OCI-M2 (cell line): Measurements from ENCODE around the gene UFSP1.
"Not testable (repeated sequence)": the region's sequence is repeated elsewhere in the genome, so short reads cannot be mapped to it uniquely, and the experiment has no call there.

Source experiments
- DNase-seq: peaks from one replicate; lab custom pipeline; 2025; ENCODE audit not compliant: unreplicated experiment; lab: John Stamatoyannopoulos, UW

UFSP1 gene

DNA sequence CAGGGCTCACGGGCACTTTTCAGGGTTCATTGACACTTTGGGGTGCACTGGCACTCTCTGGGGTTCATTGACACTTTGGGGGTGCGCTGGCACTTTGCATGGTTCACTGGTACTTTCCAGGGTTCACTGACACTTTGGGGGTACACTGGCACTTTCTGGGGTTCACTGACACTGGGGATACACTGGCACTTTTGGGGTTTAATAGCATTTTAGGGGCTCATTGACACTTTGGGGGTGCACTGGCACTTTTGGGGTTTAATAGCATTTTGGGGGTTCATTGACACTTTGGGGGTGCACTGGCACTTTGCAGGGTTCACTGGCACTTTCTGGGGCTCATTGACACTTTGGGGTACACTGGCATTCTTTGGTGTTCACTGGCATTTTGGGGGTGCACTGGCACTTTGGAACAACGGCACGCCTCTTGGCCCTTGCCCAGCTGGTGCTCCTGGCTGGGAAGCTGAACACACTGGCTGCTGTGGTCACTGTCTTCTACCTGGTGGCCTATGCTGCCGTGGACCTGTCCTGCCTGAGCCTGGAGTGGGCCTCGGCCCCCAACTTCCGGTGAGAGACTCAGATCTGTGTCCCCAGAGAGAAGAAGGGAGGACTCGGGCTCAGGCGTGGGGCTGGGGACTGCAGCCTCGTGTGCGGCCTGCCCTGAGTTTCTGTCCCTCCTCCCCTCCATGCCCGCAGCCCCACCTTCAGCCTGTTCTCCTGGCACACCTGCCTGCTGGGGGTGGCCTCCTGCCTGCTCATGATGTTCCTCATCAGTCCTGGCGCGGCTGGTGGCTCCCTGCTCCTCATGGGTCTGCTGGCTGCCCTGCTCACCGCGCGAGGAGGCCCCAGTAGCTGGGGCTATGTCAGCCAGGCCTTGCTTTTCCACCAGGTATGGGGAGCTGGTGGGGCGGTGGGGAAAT is 28.6 kb downstream of the UFSP1 start:
- DNase-seq = no peak

DNA sequence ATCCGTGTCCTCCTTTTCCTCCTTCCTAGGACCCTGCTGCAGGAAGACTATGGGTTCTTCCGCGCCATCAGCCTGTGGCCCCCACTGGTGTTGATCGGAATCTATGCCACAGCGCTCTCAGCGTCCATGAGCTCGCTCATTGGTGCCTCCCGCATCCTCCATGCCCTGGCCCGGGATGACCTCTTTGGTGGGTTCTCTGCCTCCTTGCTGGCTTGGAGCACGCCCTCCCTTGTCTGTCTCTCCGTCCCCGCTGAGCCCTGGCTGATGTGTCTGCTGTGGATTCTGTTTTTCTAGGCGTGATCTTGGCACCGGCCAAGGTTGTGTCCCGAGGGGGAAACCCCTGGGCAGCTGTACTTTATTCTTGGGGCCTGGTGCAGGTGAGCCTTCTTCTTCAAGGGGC is 29.7 kb downstream of the UFSP1 start:
- no peak for DNase-seq

DNA sequence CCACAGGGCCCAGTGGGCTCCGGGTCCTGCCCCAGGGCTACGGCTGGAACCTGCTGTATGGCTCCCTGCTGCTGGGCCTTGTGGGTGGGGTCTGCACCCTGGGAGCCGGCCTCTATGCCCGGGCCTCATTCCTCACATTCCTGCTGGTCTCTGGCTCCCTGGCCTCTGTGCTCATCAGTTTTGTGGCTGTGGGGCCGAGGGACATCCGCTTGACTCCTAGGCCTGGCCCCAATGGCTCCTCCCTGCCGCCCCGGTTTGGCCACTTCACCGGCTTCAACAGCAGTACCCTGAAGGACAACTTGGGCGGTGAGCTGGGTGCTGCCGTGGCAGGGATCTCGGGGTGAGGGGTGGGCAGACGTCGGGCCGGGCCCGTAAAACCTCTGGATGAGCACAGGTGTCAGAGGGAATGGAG is 32.6 kb downstream of the UFSP1 start:
- no peak for DNase-seq

DNA sequence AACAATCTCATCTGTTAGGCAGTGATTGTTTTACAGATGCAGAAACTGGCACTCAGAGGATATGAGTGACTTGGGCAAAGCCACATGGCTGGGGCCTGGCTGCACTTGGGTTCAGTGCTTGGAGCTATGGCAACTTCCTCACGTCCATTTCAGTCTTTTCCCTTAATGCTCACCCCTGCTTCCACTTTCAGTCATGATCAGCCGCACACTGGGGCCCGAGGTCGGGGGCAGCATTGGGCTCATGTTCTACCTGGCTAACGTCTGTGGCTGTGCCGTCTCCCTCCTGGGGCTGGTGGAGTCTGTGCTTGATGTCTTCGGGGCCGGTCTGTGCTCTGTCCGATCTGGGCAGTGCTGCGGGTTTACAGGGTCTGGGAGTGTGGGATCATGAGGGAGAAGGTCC is 34.0 kb downstream of the UFSP1 start:
- no peak for DNase-seq

DNA sequence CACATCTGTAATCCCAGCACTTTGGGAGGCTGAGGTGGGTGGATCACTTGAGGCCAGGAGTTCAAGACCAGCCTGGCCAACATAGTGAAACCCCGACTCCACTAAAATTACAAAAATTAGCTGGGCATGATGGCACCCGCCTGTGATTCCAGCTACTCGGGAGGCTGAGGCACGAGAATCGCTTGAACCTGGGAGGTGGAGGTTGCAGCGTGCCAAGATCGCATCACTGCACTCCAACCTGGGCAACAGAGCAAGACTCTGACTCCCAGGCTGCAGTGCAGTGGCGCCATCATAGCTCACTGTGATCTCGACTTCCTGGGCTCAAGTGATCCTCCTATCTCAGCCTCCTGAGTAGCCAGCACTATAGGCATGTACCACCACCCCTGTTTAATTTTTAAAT is 34.6 kb downstream of the UFSP1 start:
- DNase-seq = not testable (repeated sequence)

DNA sequence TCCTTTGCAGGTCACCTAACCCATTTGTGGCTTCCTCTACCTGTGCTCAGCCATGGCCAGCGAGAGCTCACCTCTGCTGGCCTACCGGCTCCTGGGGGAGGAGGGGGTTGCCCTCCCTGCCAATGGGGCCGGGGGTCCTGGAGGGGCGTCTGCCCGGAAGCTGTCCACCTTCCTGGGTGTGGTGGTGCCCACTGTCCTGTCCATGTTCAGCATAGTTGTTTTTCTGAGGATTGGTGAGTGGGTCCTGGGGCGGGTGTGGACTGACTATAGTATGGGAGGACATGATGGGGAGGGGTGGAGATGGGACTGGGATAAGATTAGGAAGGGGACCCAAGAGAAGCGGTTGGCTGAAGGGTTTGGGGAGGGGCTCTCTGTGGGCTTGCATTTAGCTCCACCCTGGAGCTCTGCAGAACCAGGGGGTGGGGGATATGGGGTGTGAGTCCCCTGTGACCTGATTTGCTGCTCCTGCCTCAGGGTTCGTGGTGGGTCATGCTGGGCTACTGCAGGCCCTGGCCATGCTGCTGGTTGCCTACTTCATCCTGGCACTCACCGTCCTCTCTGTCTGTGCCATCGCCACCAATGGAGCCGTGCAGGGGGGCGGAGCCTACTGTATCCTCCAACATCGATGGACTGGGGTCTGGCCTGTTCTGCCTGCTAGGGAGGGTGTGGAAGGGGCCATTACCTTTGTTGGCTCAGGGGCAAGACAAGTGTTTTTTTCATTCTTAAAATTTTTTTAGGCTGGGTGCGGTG is 35.2 kb downstream of the UFSP1 start:
- DNase-seq = no peak

DNA sequence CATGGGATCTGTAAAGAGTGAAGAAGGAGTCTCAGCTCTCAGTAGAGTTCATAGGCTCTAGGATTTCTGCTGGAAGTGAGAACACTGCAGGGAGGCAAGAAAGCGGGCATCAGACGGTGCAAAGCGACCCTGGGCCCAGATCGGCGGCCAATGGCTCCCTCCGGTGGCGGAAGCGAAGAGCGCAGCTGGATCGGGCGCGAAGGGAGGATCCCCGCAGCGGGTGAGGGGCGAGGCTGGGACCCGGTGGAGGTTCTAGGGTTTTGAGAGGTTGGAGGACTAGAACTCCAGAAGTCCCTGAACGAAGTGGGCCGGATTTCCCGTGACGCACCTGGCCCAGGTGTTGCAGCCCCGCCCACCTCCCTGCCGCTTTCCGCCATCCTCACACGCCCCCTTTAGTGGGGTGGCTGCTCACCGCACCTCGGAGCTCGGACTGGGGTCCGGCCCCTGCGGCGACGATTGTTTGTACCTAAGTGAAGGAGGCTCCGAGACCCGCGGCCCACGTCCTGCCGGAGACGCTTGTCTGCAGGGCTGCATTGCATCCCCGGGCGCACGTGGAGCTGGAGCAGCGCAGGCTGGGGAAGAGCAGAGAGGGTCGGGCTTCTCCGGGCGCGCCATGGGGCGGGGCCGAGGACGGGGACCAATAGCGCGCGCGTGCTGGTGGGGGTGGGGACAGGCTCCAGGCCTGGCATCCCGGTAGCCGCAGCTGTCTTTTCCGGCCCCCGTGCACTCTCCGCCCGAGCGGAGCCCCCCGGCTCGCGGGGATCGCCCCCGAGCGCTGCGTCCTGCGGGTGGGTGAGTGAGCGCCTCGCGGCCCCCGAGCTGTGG is 37.3 kb downstream of the UFSP1 start, which contains the start of gene SLC12A9:
Gene SLC12A9, plus strand, starts transcription at position 666 of the 825 bp plus-strand sequence. CDS start 1,485 bp downstream, outside the sequence.
- no peak for DNase-seq

DNA sequence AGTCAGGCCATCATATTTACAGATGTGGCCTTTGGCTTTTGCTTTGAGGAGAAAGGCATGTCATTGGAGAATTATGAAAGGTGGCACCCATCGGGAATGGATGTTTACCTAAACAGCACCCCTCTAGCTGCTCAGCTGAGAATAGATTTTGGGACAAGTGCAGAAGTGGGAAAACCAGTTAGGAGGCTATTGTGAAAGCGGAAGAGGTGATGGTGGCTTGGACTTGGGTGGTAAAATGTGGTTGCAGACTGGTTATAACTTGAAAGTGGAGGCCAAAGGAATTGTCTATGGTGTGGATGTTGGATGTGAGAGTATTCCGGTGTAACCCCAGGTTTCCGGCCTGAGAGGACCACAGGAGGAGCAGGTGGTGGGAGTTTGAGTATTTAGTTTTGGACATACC is 42.2 kb downstream of the UFSP1 start:
- DNase-seq = no peak

DNA sequence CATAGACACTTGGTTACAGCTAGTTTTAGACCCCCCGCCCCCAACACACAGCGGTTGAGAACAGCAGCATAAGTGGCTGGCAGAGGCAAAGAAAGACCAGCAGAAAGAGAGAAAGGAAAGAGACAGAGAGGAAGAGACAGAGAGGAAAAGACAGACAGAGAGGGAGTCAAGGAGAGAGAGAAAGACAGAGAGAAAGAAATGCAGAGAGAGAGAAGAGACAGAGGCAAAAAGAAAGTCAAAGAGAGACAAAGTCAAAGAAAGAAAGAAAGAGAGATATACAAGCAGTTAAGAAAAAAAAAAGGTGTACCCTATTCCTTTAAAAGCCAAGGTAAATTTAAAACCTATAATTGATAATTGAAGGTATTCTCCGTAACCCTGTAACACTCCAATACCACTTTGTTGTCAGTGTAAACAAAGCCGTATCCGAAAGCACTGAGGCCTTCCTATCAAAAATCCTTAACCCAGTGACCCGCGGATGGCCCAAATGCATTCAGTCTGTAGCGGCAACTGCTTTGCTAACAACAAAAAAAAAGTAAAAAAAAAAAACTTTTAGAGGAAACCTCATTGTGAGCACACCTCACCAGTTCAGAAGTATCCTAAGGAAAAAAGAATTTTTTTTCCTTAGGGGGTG is 48.9 kb downstream of the UFSP1 start:
- DNase-seq = no peak

DNA sequence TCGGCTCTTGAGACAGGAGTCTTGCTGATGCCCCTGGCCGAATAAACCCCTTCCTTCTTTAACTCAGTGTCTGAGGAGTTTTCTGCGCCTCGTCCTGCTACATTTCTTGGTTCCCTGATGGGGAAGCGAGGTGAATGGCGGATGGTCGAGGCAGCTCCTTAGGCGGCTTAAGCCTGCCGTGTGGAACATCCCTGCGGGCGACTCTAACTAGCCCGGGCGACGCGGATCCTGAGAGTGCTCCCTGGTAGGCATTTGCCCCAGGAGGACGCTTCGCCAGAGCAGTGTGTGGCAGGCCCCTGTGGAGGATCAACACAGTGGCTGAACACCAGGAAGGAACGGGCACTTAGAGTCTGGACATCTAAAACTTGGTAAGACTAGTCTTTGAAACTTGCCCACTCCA is 50.2 kb downstream of the UFSP1 start:
- no peak for DNase-seq
